Astrocyte (in vitro differentiated cells and primary cell): ENCODE measurements around the gene PTPRD.

Experiments
- CTCF ChIP-seq: IDR thresholded peaks from 2 replicates; pipeline ENCODE4 v1.5.1; 2011; ENCODE audit warnings: low read depth, mild to moderate bottlenecking, inconsistent platforms, low read length, moderate library complexity; ENCODE audit not compliant: insufficient read depth
- EZH2 ChIP-seq: IDR thresholded peaks from 2 replicates; pipeline ENCODE4 v1.6.1; 2012; ENCODE audit warnings: mild to moderate bottlenecking, low read length, inconsistent platforms; ENCODE audit not compliant: insufficient read depth

GRCh38 chr9:10135553-10135952 is 477.2 kb downstream of the PTPRD start:
- TF ChIP-seq CTCF, result no peak
- TF ChIP-seq EZH2, result no peak
